ENCODE results near the gene TAMM41. TPM values are rescaled to one million over a fixed set of nuclear protein-coding genes. Genes with fewer than 3 reads are reported as not detected.

TAMM41 gene
- total RNA-seq, 1 donor from 2014 or later: 30.9 TPM

DNA sequence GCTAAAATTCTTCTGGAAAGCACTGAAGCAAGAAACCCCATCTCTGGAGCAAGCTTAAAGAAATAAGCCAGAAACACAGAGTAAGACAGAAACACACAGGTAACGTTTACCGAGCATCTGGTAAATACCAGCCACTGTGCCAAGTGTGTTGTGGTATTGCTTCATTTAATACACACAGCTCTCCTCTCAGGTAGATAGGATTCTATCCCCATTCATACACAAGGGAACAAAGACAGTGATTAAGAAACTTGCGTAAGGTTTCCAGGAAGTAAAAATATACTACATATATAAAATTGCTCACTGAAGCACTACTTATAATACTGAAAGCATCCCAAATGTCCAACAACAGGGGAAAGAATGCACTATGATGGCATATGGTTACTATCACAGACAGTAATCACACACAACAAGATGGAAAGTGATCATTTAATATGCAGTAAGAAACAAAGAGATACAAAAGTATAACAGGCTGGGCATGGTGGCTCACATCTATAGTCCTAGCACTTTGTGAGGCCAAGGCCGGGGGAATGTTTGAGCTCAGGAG lies 27.5 kb downstream of the TAMM41 start:
- Mint-ChIP-seq H3K36me3 (peaks cover 21% of the 10 kb centered on the region), H3K27me3 (ENCODE audit: low read depth) (no peaks in the 10 kb centered on the region), H3K9me3 (no peaks in the 10 kb centered on the region), H3K4me1 (peaks cover 7% of the 10 kb centered on the region), H3K27ac (no peak overlapping the region), H3K4me3 (no peak overlapping the region)
- DNase-seq (ENCODE audit: low spot score in 2 of 2, unreplicated experiment in 2 of 2): no peak
- TF ChIP-seq, protein P1, sequence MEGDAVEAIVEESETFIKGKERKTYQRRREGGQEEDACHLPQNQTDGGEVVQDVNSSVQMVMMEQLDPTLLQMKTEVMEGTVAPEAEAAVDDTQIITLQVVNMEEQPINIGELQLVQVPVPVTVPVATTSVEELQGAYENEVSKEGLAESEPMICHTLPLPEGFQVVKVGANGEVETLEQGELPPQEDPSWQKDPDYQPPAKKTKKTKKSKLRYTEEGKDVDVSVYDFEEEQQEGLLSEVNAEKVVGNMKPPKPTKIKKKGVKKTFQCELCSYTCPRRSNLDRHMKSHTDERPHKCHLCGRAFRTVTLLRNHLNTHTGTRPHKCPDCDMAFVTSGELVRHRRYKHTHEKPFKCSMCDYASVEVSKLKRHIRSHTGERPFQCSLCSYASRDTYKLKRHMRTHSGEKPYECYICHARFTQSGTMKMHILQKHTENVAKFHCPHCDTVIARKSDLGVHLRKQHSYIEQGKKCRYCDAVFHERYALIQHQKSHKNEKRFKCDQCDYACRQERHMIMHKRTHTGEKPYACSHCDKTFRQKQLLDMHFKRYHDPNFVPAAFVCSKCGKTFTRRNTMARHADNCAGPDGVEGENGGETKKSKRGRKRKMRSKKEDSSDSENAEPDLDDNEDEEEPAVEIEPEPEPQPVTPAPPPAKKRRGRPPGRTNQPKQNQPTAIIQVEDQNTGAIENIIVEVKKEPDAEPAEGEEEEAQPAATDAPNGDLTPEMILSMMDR (IDR thresholded peaks at IDR 0.05; ENCODE audit: unreplicated experiment): no peak

DNA sequence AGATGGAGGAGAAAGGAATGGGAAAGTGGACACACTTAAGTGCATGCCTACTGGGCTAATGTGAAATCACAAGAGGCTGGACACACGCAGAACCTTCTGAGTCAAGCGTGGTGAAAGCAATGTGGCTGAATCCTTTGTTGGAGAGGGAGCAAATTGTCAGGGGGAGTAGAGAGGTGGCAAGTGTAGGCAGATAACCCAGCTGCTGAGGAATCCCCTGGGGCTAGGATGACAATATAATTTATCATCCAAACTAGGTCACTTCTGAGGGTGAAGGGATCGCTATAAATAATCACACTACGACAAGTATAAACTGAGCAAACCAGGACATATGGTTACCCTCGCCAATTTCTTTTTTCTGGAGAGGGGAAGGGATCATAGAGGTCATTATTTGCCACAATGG lies 28.7 kb downstream of the TAMM41 start:
- H3K4me1 Mint-ChIP-seq: peaks cover 7% of the 10 kb centered on the region
- no peaks in the 10 kb centered on the region for H3K9me3 Mint-ChIP-seq
- H3K4me3 Mint-ChIP-seq: no peak overlapping the region
- H3K27ac Mint-ChIP-seq: peak overlapping the region; percentile 43
- no peaks in the 10 kb centered on the region for H3K27me3 Mint-ChIP-seq (ENCODE audit: low read depth)
- TF ChIP-seq, protein P1 (IDR thresholded peaks at IDR 0.05; ENCODE audit: unreplicated experiment): no peak
- no peak for DNase-seq (ENCODE audit: low spot score in 2 of 2, unreplicated experiment in 2 of 2)
- peaks cover 24% of the 10 kb centered on the region for H3K36me3 Mint-ChIP-seq

DNA sequence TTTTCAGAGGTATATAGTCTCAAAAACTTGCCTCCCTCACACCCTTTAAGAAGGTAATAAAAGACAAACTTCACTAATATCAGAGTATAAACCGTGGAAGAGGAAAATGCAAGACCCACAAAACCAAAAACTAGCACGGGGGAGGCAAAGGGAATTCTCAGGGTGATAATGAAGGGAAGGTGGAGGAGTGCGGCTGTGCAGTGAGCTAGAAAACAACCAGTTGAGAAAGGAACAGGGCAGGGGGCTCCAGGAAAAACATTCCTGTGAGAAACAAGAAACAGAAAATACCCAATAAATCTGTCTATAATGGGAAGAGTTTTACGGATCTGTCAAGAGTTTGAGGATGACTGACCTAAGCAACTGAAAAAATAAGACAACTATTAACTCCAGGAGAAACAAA lies 31.6 kb downstream of the TAMM41 start:
- TF ChIP-seq, protein P1 (IDR thresholded peaks at IDR 0.05; ENCODE audit: unreplicated experiment): no peak
- Mint-ChIP-seq H3K27ac (no peak overlapping the region), H3K4me3 (no peak overlapping the region), H3K27me3 (ENCODE audit: low read depth) (no peaks in the 10 kb centered on the region), H3K4me1 (peaks cover 7% of the 10 kb centered on the region), H3K9me3 (no peaks in the 10 kb centered on the region), H3K36me3 (peaks cover 15% of the 10 kb centered on the region)
- DNase-seq (ENCODE audit: low spot score in 2 of 2, unreplicated experiment in 2 of 2): no peak

DNA sequence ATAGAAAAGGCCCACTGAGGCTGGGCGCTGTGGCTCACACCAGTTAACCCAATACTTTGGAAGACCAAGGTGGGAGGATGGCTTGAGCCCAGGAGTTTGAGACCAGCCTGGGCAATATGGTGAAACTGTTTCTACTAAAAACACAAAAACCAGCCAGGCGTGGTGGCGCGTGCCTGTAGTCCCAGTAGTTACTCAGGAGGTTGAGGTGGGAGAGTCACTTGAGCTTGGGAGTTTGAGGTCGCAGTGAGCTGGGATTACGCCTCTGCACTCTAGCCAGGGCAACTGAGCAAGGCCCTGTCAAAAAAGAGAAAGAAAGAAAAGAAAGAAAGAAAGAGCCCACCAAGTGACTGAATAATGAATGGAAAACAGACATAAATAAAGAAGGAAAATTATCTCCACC lies 32.0 kb downstream of the TAMM41 start:
- H3K27me3 Mint-ChIP-seq (ENCODE audit: low read depth): no peaks in the 10 kb centered on the region
- H3K27ac Mint-ChIP-seq: no peak overlapping the region
- H3K9me3 Mint-ChIP-seq: no peaks in the 10 kb centered on the region
- TF ChIP-seq, protein P1 (IDR thresholded peaks at IDR 0.05; ENCODE audit: unreplicated experiment): no peak
- H3K4me3 Mint-ChIP-seq: no peak overlapping the region
- H3K36me3 Mint-ChIP-seq: peaks cover 15% of the 10 kb centered on the region
- peaks cover 7% of the 10 kb centered on the region for H3K4me1 Mint-ChIP-seq
- no peak for DNase-seq (ENCODE audit: low spot score in 2 of 2, unreplicated experiment in 2 of 2)

DNA sequence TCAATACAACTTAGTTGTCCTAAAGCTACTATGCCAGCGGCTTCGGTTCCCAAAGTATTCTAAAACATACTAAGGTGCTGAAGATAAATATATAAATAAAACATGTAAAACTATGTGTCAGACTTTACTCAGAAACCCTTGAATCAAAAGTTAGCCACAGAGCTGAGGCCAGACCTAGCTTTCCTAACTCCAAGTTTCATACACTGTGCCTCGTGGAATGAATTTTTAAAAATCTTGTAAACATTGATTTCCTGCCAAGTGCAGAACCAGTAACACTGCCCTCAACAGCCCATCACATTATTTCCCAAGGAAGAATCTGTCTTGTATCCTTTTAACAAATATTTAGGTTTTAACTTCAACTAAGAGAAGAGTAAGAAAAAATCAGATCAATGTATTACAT lies 36.4 kb downstream of the TAMM41 start:
- H3K27me3 Mint-ChIP-seq (ENCODE audit: low read depth): no peaks in the 10 kb centered on the region
- H3K4me3 Mint-ChIP-seq: no peak overlapping the region
- TF ChIP-seq, protein P1 (IDR thresholded peaks at IDR 0.05; ENCODE audit: unreplicated experiment): no peak
- H3K27ac Mint-ChIP-seq: no peak overlapping the region
- H3K36me3 Mint-ChIP-seq: peaks cover 39% of the 10 kb centered on the region
- no peaks in the 10 kb centered on the region for H3K4me1 Mint-ChIP-seq
- H3K9me3 Mint-ChIP-seq: no peaks in the 10 kb centered on the region
- DNase-seq (ENCODE audit: low spot score in 2 of 2, unreplicated experiment in 2 of 2): no peak

DNA sequence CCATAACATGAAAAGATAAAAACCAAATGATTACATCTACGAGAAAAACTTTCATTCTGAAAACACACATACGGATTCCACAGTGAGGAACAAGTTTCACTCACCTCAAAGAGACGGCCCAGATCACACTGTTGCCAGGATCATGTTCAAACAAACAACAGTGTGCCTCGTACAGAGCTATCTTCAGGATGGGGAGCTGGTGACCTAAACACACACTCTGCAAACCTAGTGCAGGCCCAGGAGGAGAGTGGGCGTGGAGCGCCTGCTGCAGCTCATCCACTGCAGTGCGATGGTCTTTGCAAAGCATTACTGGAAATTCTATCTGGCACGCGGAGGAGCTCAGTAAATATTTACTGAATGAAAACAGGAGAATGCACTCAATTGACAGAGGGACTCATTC lies 38.5 kb downstream of the TAMM41 start:
- TF ChIP-seq, protein P1 (IDR thresholded peaks at IDR 0.05; ENCODE audit: unreplicated experiment): no peak
- Mint-ChIP-seq H3K4me3 (no peak overlapping the region), H3K27me3 (ENCODE audit: low read depth) (no peaks in the 10 kb centered on the region), H3K9me3 (peaks cover 5% of the 10 kb centered on the region), H3K36me3 (peaks cover 43% of the 10 kb centered on the region), H3K27ac (no peak overlapping the region), H3K4me1 (no peaks in the 10 kb centered on the region)
- no peak for DNase-seq (ENCODE audit: low spot score in 2 of 2, unreplicated experiment in 2 of 2)

Data from mesothelial cell of epicardium (in vitro differentiated cells).